LNCaP clone FGC (cell line): ENCODE results near the gene NFKB1.

Experiments used
- DNase-seq: peaks from one replicate; pipeline ENCODE4 v3.0.0-alpha.2; 2011; ENCODE audit warnings: low read depth
- H3K4me3 ChIP-seq: 2 replicates; pipeline ENCODE4 v1.5.1; 2011; ENCODE audit warnings: mild to moderate bottlenecking, low read depth, low read length, control low read depth
- TF ChIP-seq, protein P1 (sequence below): IDR thresholded peaks from 2 replicates; pipeline ENCODE4 v1.5.1; 2012; ENCODE audit warnings: mild to moderate bottlenecking; ENCODE audit not compliant: control insufficient read depth, insufficient read depth; ENCODE audit errors: extremely low read depth

The NFKB1 gene

DNA sequence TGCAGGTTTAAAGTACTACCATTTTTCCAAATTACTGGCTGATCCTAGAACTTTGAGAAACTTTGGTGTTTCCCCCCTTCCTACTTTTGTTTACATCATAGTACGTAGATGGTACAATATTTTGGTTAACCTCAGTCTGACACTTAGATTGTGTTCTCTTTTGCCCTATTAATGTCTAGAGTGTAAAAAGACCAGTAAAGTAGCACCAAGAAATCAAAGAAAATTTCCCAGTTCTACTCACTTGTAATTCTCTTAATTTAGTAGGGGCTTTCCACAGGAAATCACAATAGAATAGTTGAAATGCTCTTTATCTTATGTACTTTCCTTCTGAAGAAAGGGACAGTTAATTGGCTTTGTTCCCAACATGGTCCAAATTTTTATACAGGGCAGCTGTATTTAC lies 51.6 kb downstream of the NFKB1 start:
- H3K4me3 ChIP-seq = no peak overlapping the region
- no peak for DNase-seq

DNA sequence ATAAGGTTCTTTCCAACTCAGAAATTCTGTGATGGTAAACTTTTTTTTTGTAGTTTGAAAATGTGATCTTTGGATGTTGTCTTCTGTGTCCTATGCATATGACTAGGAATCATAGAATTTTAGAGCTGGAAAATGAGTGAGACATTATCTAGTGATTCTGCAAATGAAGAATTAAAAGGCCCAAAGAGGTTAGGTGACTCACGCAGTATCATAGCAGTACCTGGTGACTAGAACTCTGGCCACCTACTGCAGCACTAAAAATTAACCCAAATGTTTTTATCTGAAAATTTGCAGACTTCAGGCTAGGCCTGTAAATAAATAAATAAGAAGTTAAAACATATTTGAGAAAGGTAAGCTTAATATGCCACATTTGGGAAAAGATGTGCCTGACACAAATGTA lies 52.8 kb downstream of the NFKB1 start:
- TF ChIP-seq, protein P1, sequence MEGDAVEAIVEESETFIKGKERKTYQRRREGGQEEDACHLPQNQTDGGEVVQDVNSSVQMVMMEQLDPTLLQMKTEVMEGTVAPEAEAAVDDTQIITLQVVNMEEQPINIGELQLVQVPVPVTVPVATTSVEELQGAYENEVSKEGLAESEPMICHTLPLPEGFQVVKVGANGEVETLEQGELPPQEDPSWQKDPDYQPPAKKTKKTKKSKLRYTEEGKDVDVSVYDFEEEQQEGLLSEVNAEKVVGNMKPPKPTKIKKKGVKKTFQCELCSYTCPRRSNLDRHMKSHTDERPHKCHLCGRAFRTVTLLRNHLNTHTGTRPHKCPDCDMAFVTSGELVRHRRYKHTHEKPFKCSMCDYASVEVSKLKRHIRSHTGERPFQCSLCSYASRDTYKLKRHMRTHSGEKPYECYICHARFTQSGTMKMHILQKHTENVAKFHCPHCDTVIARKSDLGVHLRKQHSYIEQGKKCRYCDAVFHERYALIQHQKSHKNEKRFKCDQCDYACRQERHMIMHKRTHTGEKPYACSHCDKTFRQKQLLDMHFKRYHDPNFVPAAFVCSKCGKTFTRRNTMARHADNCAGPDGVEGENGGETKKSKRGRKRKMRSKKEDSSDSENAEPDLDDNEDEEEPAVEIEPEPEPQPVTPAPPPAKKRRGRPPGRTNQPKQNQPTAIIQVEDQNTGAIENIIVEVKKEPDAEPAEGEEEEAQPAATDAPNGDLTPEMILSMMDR = no peak
- DNase-seq = no peak
- H3K4me3 ChIP-seq = no peak overlapping the region

More for the DNA sequence above, 51.6 kb downstream of the NFKB1 start:
- TF ChIP-seq, protein P1 = no peak

DNA sequence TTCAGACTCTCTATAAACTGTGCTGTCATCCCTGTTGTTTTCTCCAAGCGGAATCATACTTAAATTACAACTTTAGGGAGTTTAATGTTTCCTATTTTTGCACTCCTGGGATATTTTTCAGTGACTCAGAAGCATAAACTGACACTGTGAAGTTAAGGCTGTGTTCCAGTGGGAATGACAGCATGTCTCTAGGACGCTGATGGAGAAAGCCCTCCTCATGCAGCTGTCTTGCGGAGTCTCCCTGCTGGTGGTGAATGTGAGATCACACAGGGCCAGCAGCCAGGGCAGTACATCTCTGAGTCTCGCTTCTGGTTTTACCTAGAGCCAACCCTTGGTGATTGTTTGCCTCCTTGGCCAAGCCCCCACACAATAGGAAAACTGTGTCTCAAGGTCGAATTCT lies 53.3 kb downstream of the NFKB1 start:
- DNase-seq = no peak
- H3K4me3 ChIP-seq = no peak overlapping the region
- TF ChIP-seq, protein P1 = no peak

DNA sequence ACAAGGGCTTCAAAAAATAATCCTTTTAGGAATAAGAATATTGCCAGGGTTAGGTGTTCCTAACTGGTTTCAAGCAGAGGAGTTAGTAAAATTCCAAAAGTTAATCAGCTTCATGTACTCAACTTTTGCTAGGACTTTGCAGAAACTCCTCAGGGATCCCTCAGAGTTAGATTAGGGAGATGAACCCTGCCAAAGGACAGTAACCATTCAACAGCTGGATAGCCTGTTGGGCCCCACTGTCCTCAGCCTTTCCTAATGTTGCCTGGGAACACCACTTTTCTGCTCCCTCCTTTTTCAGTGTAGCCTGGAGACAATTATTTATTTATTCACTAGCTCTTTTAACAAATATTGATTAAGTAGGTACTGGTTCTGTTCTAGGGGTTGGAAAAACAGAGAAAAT lies 53.8 kb downstream of the NFKB1 start:
- TF ChIP-seq, protein P1 = no peak
- H3K4me3 ChIP-seq = no peak overlapping the region
- DNase-seq = no peak

DNA sequence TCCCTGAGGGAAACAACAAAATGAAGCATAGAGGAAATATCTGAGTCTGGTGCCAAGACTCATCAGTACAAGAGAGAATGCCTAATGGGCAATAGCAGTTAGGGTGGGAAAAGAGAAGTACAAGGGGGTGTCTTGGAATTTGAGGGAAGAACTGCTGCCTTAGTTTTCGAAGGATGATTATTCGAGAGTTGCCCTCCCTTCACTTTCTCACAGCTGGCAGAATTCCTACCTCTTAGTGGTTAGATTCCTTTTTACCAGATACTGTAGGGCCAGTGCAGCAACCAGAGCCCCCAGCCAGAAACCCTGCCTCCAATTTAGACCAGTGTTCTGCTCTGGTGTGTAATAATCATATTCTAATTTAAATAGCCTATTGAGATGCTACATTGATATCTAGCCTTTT lies 56.5 kb downstream of the NFKB1 start:
- no peak for DNase-seq
- H3K4me3 ChIP-seq = no peak overlapping the region
- TF ChIP-seq, protein P1 = no peak

DNA sequence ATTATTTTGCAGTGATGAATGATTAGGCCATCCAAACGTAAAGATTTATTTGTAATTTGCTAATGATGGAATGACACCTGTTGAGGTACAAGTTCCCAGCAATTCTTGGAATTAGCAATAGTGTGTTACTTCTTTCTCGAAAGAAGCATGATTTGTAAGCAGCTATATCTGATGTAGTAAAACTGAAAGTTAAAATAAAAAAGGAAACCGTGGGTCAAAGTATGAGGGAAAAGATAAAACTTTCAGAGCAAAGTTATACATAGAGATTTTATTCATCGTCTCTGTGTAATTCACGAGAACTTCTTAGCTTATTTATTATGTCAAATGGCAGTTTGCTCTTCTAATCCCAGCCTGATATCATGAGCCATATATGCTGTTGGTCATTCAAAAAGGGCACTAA lies 59.0 kb downstream of the NFKB1 start:
- TF ChIP-seq, protein P1 = no peak
- H3K4me3 ChIP-seq = no peak overlapping the region
- DNase-seq = no peak

DNA sequence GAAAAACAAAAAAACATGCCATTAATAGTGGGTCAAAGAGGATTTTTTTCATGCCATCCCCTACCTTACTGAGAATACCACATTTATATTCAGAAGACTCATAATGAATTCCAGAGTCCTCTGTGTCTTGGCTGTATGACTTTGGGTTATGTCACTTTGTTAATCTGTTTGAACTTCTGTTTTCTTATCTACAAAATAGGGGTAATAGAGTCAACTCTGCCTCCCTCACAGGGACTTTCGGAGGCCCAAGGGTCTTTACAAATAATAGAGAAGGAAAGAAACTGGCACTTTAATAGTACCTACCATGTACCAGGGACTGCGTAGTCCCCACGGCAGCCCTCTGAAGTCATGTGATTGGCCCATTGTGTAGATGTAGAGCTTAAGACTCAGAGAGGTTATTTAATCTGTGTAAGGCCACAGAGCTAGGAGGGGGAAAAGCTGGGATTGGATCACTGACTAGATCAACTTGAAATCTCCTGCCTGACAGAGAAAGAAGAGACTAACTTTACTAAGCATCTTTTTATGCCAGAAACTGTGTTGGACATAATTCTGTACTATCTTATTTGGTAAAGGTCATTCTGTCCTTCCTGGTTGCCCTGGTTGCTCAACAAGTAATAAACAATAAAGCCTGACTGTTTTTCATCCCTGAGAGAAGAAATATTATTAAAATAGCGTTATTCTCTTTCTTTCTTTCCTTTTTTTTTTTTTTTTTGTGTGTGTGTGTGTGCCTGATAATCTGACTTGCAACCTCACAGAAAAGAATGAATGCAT lies 59.6 kb downstream of the NFKB1 start:
- TF ChIP-seq, protein P1 = no peak
- no peak for DNase-seq
- H3K4me3 ChIP-seq = no peak overlapping the region
